DMS53 (cell line): ENCODE data around the gene SPANXD.
"Not testable (repeated sequence)": the region's sequence is repeated elsewhere in the genome, so short reads cannot be mapped to it uniquely, and the experiment has no call there.

ENCODE experiments used
- DNase-seq: peaks from one replicate; lab custom pipeline; 2025; lab: John Stamatoyannopoulos, UW

Gene SPANXD, protein sequence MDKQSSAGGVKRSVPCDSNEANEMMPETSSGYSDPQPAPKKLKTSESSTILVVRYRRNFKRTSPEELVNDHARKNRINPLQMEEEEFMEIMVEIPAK

DNA sequence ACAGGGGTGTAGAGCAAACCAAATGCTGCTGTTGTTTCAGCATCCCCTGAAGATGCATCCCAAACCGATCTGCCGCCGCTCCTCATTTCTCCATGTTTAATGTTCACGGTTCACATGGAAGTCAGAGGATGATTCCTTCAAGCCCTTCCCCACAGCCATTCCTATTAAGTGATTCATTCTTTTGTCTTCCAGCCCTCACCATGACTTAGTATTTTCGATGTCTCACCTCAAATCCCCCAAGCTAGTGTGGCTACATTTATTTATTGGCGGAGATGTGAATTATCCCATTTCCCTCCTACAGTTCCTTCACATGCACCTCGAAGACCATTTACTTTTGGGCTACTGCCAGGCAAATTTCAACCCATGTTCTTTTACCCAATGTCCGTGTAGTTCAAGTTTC, at the start of gene SPANXD:
Gene SPANXD (minus strand): TSS at position 101 of the 400 bp plus-strand sequence. CDS start 334 bp downstream, outside the sequence.
- not testable (repeated sequence) for DNase-seq

- no peak for DNase-seq
Observed at GRCh38 chrX:141742666-141743065, 44.1 kb upstream of the SPANXD start.

DNA sequence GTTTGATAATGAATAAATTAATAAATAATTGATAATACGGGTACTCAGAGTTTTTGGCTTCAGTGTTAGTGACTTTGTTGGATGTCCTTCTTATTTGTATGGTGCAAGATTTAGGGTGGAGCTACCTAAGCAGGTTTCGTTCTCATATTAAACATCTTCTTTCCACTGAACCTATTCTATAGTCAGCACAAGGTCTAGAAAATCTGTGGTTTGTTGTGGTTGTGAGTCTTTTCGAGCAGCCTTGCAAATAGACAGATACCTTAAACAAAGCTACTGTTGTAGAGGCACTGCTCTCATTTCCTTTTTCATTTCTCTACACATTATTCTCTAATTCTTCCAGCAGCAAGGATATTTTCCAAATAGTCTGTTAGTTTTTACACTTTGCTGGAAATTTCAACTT, 38.1 kb upstream of the SPANXD start:
- DNase-seq = no peak

- DNase-seq = no peak
Observed at GRCh38 chrX:141733371-141733770, 34.8 kb upstream of the SPANXD start.

DNA sequence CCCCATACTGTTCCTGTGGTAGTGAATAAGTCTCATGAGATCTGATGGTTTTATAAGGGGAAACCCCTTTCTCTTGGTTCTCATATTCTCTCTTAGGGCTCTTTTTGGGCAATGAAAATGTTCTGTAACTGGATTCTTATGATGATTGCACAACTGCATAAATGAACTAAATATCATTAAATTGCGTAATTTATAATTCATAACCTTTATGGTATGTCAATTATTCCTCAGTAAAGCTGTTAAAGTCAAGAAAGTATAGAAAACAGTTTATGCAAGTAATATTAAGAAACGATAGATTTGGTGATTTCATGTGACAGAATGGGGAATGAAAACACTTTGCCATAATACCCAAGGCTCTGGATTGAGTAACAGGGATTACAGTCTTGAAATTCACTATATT, 33.5 kb upstream of the SPANXD start:
- no peak for DNase-seq

GRCh38 chrX:141724186-141724585, 25.6 kb upstream of the SPANXD start:
- DNase-seq = no peak

GRCh38 chrX:141714680-141715079, 16.1 kb upstream of the SPANXD start:
- no peak for DNase-seq

GRCh38 chrX:141701072-141701471, 2.5 kb upstream of the SPANXD start:
- DNase-seq = no peak

DNA sequence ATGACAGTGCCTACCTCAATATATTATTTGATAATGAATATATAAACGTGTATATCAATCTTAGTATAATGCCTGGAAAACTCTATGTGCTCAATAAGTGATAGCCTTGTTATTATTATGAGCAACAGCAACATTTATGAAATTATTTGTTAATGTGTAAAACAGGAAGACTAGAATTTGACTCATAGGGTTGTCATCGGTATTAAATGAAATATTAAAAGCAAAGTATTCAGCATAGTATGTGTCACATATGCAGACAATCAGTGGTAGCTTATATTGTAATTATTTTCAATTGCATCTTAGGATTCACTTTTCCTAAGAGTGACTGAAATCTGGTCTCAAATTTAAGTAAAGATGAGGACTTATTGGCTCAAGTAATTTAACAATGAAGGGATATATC, 24.6 kb downstream of the SPANXD start:
- DNase-seq = no peak

GRCh38 chrX:141669689-141670088, 28.9 kb downstream of the SPANXD start:
- peak; percentile 18 for DNase-seq

DNA sequence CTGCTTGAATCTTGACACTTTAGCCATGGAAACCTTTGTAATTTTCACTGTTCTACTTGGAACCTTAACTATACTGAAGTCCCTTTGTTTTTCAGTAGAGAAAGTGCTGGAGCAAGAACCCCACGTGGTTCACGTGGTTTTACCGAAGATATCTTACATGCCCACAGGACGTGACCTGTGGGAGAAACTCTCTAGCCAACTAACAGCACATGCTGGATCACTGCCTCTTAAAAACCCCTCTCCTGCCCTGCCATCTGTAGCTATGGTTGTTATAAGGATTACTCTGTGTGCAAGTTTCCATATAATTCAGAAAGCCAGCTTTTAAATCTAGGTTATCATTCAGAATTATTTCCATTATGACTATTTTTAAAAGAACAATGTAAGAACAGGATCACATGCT, 30.2 kb downstream of the SPANXD start:
- DNase-seq = no peak

- no peak for DNase-seq
Observed at GRCh38 chrX:141662781-141663180, 35.8 kb downstream of the SPANXD start.

DNA sequence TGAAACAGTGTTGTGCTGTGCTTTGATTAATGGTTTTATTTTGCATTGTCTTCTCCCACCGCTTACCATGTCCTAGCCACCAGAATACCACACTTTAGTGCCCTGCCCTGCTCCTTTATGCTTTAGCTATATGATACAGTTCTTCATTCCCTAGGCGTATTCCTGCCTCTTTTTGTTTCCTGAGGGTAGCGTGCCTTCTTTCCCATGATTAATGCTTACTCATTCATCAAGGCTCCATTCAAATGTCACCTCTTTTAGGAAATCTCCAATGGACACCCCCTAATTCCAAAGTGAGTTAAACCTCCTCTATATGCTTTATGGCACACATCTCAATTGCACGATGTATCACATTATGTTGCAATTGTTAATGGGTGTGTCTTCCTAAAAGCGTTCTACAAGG, 46.3 kb downstream of the SPANXD start:
- no peak for DNase-seq
